ENCODE data around the gene LLGL1. TPM values are rescaled to one million over a fixed set of nuclear protein-coding genes. Genes with fewer than 3 reads are reported as not detected.

LLGL1 gene
- total and polyA plus RNA-seq, 10 of the 15 experiments (the other 5 are each of a cell fraction or from before 2014, with no cell fraction given), result 0.02 to 9.2 (median 2.5) TPM

DNA sequence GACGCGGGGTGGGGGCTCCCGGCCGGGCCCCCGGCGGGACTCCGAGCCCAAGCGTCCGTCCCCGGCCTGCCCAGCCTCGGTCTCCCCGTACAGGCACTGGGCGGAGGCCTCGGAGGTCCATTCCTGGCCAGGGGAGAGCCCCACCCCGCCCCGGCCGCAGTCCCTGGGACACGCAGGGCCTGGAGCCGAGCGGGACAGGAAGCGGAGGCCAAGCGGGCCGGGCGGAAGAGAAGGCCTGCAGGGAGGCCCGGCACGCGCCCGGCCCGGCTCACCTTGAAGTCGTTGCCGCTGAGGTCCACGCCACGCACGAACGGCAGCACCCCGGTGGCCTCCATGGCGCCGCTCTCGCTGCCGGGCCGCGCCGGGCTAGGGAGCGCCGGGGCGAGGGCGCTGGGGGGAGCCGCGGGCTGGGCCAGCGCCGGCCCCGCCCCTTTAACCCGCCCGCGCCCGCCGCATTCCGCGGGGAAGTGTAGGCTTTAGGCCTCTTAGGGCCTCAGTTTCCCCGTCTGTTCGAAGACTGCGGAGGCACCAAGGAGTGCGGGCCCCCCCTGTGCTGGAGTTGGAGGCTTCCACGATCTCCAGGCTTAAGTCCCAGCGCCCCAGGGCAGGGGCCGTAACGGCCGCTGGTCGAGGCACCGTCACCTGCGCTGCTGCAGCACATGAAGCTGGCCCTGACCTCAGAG lies 33.1 kb downstream of the LLGL1 start, which contains the start of gene FLII (continued):
- TF ChIP-seq SKIL (IDR thresholded peaks at IDR 0.05; ENCODE audit: low read depth, poor library complexity, severe bottlenecking) (no peak), SMC3 (IDR thresholded peaks at IDR 0.05; ENCODE audit: borderline replicate concordance, low read length) (no peak), STAT3 (IDR thresholded peaks at IDR 0.05; ENCODE audit: low read depth, low read length) (no peak), SREBF2 (IDR thresholded peaks at IDR 0.05; ENCODE audit: low read length) (no peak), CHD1 (IDR thresholded peaks at IDR 0.05; ENCODE audit: low read depth, low read length) (no peak), CHD4 (IDR thresholded peaks at IDR 0.05) (no peak), SRF (IDR thresholded peaks at IDR 0.05; ENCODE audit: low read depth in 2 of 2, low read length in 2 of 2) (no peak), NR2C2 (IDR thresholded peaks at IDR 0.05; ENCODE audit: borderline replicate concordance, control insufficient read depth, insufficient read length, low read depth) (no peak), BMI1 (IDR thresholded peaks at IDR 0.05; ENCODE audit: borderline replicate concordance) (no peak), IRF5 (IDR thresholded peaks at IDR 0.05; ENCODE audit: borderline replicate concordance) (no peak), MTA2 (IDR thresholded peaks at IDR 0.05; ENCODE audit: low read depth) (no peak), TAF1 (IDR thresholded peaks at IDR 0.05; ENCODE audit: borderline replicate concordance, low read depth, low read length) (no peak), SIX5 (IDR thresholded peaks at IDR 0.05; ENCODE audit: low read depth, low read length, severe bottlenecking) (no peak), HDAC2 (IDR thresholded peaks at IDR 0.05) (no peak), ZBTB33 (IDR thresholded peaks at IDR 0.05) (no peak), ZNF384 (IDR thresholded peaks at IDR 0.05; ENCODE audit: borderline replicate concordance, low read depth, low read length) (no peak), LARP7 (IDR thresholded peaks at IDR 0.05) (peak; percentile 88), CBX5 (IDR thresholded peaks at IDR 0.05; ENCODE audit: low read depth) (no peak), PBX3 (IDR thresholded peaks at IDR 0.05; ENCODE audit: insufficient replicate concordance, low read depth, low read length) (no peak), NFYB (IDR thresholded peaks at IDR 0.05; ENCODE audit: insufficient read depth, low read depth, low read length) (no peak), GABPA (IDR thresholded peaks at IDR 0.05; ENCODE audit: low read depth) (no peak), GATAD2B (conservative IDR thresholded peaks at IDR 0.05; ENCODE audit: low read depth) (peak; percentile 96)
- TF ChIP-seq, protein P1, sequence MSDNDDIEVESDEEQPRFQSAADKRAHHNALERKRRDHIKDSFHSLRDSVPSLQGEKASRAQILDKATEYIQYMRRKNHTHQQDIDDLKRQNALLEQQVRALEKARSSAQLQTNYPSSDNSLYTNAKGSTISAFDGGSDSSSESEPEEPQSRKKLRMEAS (IDR thresholded peaks at IDR 0.05; ENCODE audit: low read depth, low read length), result no peak; the same call in 1 of the 2 replicates

Data from GM12878 (cell line).